GM21515 (cell line): ENCODE measurements around the gene SEMA4F.

ENCODE experiments used
- ATAC-seq: cut with Tn5 transposase; IDR thresholded peaks from one replicate; pipeline ENCODE4 v1.9.1; 2021; ENCODE audit not compliant: unreplicated experiment

SEMA4F gene

GRCh38 chr2:74658516-74658915, 4.5 kb downstream of the SEMA4F start:
- ATAC-seq = no peak

GRCh38 chr2:74659462-74659861, 5.4 kb downstream of the SEMA4F start:
- no peak for ATAC-seq

- ATAC-seq = no peak
Observed at GRCh38 chr2:74668087-74668486, 14.0 kb downstream of the SEMA4F start.

GRCh38 chr2:74670263-74670662, 16.2 kb downstream of the SEMA4F start:
- no peak for ATAC-seq

GRCh38 chr2:74671479-74671878, 17.4 kb downstream of the SEMA4F start:
- no peak for ATAC-seq

GRCh38 chr2:74673826-74674528, 19.9 kb downstream of the SEMA4F start:
- no peak for ATAC-seq

- ATAC-seq = no peak
Observed at GRCh38 chr2:74675090-74675489, 21.0 kb downstream of the SEMA4F start.

GRCh38 chr2:74676331-74676730, 22.3 kb downstream of the SEMA4F start:
- ATAC-seq = no peak

GRCh38 chr2:74679615-74680014, 25.6 kb downstream of the SEMA4F start:
- no peak for ATAC-seq

- no peak for ATAC-seq
Observed at GRCh38 chr2:74682501-74682900, 28.5 kb downstream of the SEMA4F start.

- no peak for ATAC-seq
Observed at GRCh38 chr2:74685408-74685807, 31.4 kb downstream of the SEMA4F start.

GRCh38 chr2:74688881-74689280, 34.8 kb downstream of the SEMA4F start:
- ATAC-seq = no peak

GRCh38 chr2:74689671-74690070, 35.6 kb downstream of the SEMA4F start:
- ATAC-seq = no peak

GRCh38 chr2:74690571-74690970, 36.5 kb downstream of the SEMA4F start:
- peak; percentile 78 for ATAC-seq

GRCh38 chr2:74691929-74692328, 37.9 kb downstream of the SEMA4F start:
- ATAC-seq = no peak

- ATAC-seq = no peak
Observed at GRCh38 chr2:74693213-74693612, 39.2 kb downstream of the SEMA4F start.

- ATAC-seq = no peak
Observed at GRCh38 chr2:74693668-74694067, 39.6 kb downstream of the SEMA4F start.

GRCh38 chr2:74694281-74694680, 40.2 kb downstream of the SEMA4F start:
- no peak for ATAC-seq

GRCh38 chr2:74695663-74696062, 41.6 kb downstream of the SEMA4F start:
- ATAC-seq = no peak

GRCh38 chr2:74696829-74697228, 42.8 kb downstream of the SEMA4F start:
- ATAC-seq = no peak

GRCh38 chr2:74700643-74701372, 46.8 kb downstream of the SEMA4F start:
- no peak for ATAC-seq

- no peak for ATAC-seq
Observed at GRCh38 chr2:74702001-74702715, 48.1 kb downstream of the SEMA4F start.
